Measurements from ENCODE around the gene CYGB.

CYGB gene

DNA sequence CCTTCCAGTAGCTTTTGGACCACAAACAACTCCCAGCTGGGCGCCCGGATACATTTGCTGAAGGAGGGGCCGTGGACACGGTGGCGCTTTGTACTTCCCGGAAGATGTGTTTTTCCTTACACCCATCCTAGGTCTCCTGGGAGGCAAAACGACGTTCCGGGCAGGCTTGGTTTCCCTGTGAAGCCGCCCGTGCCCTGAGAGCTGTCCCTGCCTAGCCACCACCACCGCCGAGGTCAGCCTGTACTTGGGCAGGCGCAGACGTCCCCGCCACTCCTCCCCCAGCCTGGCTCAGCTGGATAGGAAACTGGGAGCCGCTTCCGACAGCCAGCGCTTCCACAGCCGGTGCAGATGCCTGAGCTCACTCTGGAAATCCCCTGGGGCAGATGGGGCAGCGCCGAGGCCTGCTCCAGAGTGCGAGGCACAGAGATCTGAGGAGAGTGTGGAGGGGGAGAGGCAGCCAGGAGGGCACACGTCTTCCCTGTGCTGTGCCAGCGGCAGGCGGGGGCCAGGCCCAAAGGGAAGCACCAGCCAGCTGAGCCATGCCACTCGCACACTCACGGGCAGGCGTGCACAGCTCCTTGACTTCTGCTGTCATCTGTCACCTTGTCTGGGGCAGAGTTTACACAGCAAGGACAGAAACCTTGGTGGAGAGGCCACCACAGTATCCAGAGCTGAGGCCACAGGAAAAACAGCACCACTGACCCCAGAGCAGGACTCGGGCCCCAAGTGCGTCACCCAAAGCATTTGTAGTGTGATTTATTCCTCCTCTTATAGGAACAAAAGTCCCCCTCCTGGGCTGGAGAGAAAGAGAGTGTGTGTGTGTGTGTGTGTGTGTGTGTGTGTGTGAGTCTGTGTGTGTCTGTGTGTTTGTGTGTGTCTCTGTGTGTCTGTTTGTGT is 39.3 kb downstream of the CYGB start (continued):
- TF ChIP-seq ZNF292 (tag by site-specific recombination; IDR thresholded peaks at IDR 0.05; ENCODE audit: borderline replicate concordance, low read depth) = no peak
- TF ChIP-seq, protein P1, sequence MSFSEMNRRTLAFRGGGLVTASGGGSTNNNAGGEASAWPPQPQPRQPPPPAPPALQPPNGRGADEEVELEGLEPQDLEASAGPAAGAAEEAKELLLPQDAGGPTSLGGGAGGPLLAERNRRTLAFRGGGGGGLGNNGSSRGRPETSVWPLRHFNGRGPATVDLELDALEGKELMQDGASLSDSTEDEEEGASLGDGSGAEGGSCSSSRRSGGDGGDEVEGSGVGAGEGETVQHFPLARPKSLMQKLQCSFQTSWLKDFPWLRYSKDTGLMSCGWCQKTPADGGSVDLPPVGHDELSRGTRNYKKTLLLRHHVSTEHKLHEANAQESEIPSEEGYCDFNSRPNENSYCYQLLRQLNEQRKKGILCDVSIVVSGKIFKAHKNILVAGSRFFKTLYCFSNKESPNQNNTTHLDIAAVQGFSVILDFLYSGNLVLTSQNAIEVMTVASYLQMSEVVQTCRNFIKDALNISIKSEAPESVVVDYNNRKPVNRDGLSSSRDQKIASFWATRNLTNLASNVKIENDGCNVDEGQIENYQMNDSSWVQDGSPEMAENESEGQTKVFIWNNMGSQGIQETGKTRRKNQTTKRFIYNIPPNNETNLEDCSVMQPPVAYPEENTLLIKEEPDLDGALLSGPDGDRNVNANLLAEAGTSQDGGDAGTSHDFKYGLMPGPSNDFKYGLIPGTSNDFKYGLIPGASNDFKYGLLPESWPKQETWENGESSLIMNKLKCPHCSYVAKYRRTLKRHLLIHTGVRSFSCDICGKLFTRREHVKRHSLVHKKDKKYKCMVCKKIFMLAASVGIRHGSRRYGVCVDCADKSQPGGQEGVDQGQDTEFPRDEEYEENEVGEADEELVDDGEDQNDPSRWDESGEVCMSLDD (tag by site-specific recombination; IDR thresholded peaks at IDR 0.05) = no peak
- no peak for TF ChIP-seq ZNF777 (tag by site-specific recombination; IDR thresholded peaks at IDR 0.05; ENCODE audit: borderline replicate concordance)
- 0 out of 2 replicates have a peak, but pooled peaks have one; percentile 20 for TF ChIP-seq ZNF76 (tag by site-specific recombination; IDR thresholded peaks at IDR 0.05; ENCODE audit: borderline replicate concordance, low read depth)
- no peak for TF ChIP-seq ZFP69B (tag by site-specific recombination; IDR thresholded peaks at IDR 0.05)
- TF ChIP-seq ZNF112 (tag by site-specific recombination; IDR thresholded peaks at IDR 0.05) = no peak
- TF ChIP-seq, protein P2, sequence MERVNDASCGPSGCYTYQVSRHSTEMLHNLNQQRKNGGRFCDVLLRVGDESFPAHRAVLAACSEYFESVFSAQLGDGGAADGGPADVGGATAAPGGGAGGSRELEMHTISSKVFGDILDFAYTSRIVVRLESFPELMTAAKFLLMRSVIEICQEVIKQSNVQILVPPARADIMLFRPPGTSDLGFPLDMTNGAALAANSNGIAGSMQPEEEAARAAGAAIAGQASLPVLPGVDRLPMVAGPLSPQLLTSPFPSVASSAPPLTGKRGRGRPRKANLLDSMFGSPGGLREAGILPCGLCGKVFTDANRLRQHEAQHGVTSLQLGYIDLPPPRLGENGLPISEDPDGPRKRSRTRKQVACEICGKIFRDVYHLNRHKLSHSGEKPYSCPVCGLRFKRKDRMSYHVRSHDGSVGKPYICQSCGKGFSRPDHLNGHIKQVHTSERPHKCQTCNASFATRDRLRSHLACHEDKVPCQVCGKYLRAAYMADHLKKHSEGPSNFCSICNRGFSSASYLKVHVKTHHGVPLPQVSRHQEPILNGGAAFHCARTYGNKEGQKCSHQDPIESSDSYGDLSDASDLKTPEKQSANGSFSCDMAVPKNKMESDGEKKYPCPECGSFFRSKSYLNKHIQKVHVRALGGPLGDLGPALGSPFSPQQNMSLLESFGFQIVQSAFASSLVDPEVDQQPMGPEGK (tag by site-specific recombination; IDR thresholded peaks at IDR 0.05) = peak; percentile 54
- TF ChIP-seq ZNF391 (tag by site-specific recombination; IDR thresholded peaks at IDR 0.05; ENCODE audit: borderline replicate concordance, low read depth) = peak; percentile 8; the same call in 1 of the 2 replicates
- TF ChIP-seq KLF9 (tag by site-specific recombination; IDR thresholded peaks at IDR 0.05; ENCODE audit: low read depth) = no peak
- TF ChIP-seq REPIN1 (tag by site-specific recombination; IDR thresholded peaks at IDR 0.05; ENCODE audit: low read depth) = no peak
- no peak for TF ChIP-seq ZNF529 (tag by site-specific recombination; IDR thresholded peaks at IDR 0.05; ENCODE audit: insufficient replicate concordance)
- TF ChIP-seq, protein P3, sequence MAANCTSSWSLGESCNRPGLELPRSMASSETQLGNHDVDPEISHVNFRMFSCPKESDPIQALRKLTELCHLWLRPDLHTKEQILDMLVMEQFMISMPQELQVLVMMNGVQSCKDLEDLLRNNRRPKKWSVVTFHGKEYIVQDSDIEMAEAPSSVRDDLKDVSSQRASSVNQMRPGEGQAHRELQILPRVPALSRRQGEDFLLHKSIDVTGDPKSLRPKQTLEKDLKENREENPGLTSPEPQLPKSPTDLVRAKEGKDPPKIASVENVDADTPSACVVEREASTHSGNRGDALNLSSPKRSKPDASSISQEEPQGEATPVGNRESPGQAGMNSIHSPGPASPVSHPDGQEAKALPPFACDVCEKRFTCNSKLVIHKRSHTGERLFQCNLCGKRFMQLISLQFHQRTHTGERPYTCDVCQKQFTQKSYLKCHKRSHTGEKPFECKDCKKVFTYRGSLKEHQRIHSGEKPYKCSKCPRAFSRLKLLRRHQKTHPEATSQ (tag by site-specific recombination; IDR thresholded peaks at IDR 0.05) = no peak
- TF ChIP-seq, protein P4, sequence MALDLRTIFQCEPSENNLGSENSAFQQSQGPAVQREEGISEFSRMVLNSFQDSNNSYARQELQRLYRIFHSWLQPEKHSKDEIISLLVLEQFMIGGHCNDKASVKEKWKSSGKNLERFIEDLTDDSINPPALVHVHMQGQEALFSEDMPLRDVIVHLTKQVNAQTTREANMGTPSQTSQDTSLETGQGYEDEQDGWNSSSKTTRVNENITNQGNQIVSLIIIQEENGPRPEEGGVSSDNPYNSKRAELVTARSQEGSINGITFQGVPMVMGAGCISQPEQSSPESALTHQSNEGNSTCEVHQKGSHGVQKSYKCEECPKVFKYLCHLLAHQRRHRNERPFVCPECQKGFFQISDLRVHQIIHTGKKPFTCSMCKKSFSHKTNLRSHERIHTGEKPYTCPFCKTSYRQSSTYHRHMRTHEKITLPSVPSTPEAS (tag by site-specific recombination; IDR thresholded peaks at IDR 0.05) = peak; percentile 82
- TF ChIP-seq ZNF501 (tag by site-specific recombination; IDR thresholded peaks at IDR 0.05) = no peak
- no peak for TF ChIP-seq ZFP37 (tag by site-specific recombination; IDR thresholded peaks at IDR 0.05)
- no peak for TF ChIP-seq GFI1B (tag by site-specific recombination; IDR thresholded peaks at IDR 0.05)
- peak; percentile 70 for TF ChIP-seq ZIC2 (tag by site-specific recombination; IDR thresholded peaks at IDR 0.05)
- TF ChIP-seq, protein P5, sequence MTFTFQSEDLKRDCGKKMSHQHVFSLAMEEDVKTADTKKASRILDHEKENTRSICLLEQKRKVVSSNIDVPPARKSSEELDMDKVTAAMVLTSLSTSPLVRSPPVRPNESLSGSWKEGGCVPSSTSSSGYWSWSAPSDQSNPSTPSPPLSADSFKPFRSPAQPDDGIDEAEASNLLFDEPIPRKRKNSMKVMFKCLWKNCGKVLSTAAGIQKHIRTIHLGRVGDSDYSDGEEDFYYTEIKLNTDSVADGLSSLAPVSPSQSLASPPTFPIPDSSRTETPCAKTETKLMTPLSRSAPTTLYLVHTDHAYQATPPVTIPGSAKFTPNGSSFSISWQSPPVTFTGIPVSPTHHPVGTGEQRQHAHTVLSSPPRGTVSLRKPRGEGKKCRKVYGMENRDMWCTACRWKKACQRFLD (tag by site-specific recombination; IDR thresholded peaks at IDR 0.05) = no peak
- TF ChIP-seq PRDM2 (tag by site-specific recombination; IDR thresholded peaks at IDR 0.05; ENCODE audit: borderline replicate concordance) = no peak
- TF ChIP-seq ZNF621 (tag by site-specific recombination; IDR thresholded peaks at IDR 0.05) = no peak
- no peak for TF ChIP-seq ZNF596 (tag by site-specific recombination; IDR thresholded peaks at IDR 0.05)
- TF ChIP-seq ZNF366 (tag by site-specific recombination; conservative IDR thresholded peaks at IDR 0.05) = no peak
- TF ChIP-seq ZNF146 (tag by site-specific recombination; IDR thresholded peaks at IDR 0.05) = no peak
- TF ChIP-seq, protein P6, sequence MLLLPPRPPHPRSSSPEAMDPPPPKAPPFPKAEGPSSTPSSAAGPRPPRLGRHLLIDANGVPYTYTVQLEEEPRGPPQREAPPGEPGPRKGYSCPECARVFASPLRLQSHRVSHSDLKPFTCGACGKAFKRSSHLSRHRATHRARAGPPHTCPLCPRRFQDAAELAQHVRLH (tag by site-specific recombination; IDR thresholded peaks at IDR 0.05) = no peak
